Fibroblast of peridontal ligament (primary cell): ENCODE data around the gene FH.

Experiments
- DNase-seq: peaks from one replicate; pipeline ENCODE4 v3.0.0-alpha.2; 2010; ENCODE audit errors: extremely low read depth

Gene FH

GRCh38 chr1:241521718-241522117 lies 2.2 kb upstream of the FH start:
- no peak for DNase-seq

- DNase-seq, result no peak
Observed at GRCh38 chr1:241520080-241520465, 518 bp upstream of the FH start.

GRCh38 chr1:241518476-241519307 lies 863 bp downstream of the FH start:
- peak; percentile 36 for DNase-seq

GRCh38 chr1:241513378-241513777 lies 6.2 kb downstream of the FH start:
- no peak for DNase-seq

GRCh38 chr1:241507189-241507863 lies 12.2 kb downstream of the FH start:
- DNase-seq, result peak; percentile 31

- no peak for DNase-seq
Observed at GRCh38 chr1:241503444-241503843, 16.1 kb downstream of the FH start.

GRCh38 chr1:241499910-241500309 lies 19.6 kb downstream of the FH start:
- DNase-seq, result peak; percentile 83

- no peak for DNase-seq
Observed at GRCh38 chr1:241495741-241496140, 23.8 kb downstream of the FH start.

- no peak for DNase-seq
Observed at GRCh38 chr1:241488739-241489138, 30.8 kb downstream of the FH start.

- DNase-seq, result peak; percentile 29
Observed at GRCh38 chr1:241485554-241485992, 34.0 kb downstream of the FH start.

- no peak for DNase-seq
Observed at GRCh38 chr1:241485145-241485544, 34.4 kb downstream of the FH start.

GRCh38 chr1:241482761-241483250 lies 36.7 kb downstream of the FH start:
- peak; percentile 44 for DNase-seq

GRCh38 chr1:241479294-241479693 lies 40.3 kb downstream of the FH start:
- DNase-seq, result no peak

GRCh38 chr1:241475671-241476070 lies 43.9 kb downstream of the FH start:
- DNase-seq, result peak; percentile 20

- no peak for DNase-seq
Observed at GRCh38 chr1:241473026-241473425, 46.5 kb downstream of the FH start.

- DNase-seq, result no peak
Observed at GRCh38 chr1:241470908-241471590, 48.5 kb downstream of the FH start.

GRCh38 chr1:241470361-241470760 lies 49.2 kb downstream of the FH start:
- no peak for DNase-seq

GRCh38 chr1:241465673-241466072 lies 53.9 kb downstream of the FH start:
- DNase-seq, result no peak

- DNase-seq, result no peak
Observed at GRCh38 chr1:241464985-241465384, 54.6 kb downstream of the FH start.

- no peak for DNase-seq
Observed at GRCh38 chr1:241462391-241462790, 57.2 kb downstream of the FH start.

GRCh38 chr1:241460098-241460873 lies 59.3 kb downstream of the FH start:
- no peak for DNase-seq
